ENCODE measurements around the gene KCNH1. TPM values are rescaled to one million over a fixed set of nuclear protein-coding genes. Genes with fewer than 3 reads are reported as not detected.

Gene KCNH1
- total RNA-seq, 1 experiment from 2014 or later = not detected

DNA sequence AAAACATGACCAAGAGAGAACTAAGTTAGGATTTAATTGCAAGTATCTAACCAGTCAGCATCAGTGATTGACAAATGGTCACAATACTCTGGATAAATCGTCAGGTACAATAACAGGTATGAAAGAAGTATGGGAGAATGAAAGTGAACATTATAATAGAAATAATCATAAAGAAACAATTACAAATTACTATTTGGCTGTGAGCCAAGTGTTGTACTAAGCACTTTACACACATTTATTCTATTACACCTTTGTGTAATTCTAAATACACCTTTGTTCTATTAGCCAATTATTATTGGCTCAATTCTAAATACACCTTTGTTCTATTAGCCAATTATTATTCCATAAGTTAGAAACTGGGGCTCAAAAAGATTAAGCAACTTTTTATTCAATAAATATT, 114.7 kb downstream of the KCNH1 start:
- H3K79me2 ChIP-seq (ENCODE audit: insufficient read depth, low read length) = no peaks in the 10 kb centered on the region
- H3K9ac ChIP-seq (ENCODE audit: low read length) = no peak overlapping the region
- H3K4me2 ChIP-seq (ENCODE audit: low read length) = no peak overlapping the region
- ATAC-seq (no peak), DNase-seq (ENCODE audit: low read depth, low spot score) (no peak)
- H3K9me2 ChIP-seq (ENCODE audit: insufficient read depth) = no peaks in the 10 kb centered on the region
- BruUV-seq (replicated peaks) = no TSS peak
- no peaks in the 10 kb centered on the region for H4K20me1 ChIP-seq (ENCODE audit: insufficient read depth)
- no peak for TF ChIP-seq CEBPB (IDR thresholded peaks at IDR 0.05; ENCODE audit: low read depth)
- no peak for TF ChIP-seq SRF (IDR thresholded peaks at IDR 0.05; ENCODE audit: low read depth)
- TF ChIP-seq JUND (IDR thresholded peaks at IDR 0.05) = no peak
- no peak for TF ChIP-seq CBX3 (IDR thresholded peaks at IDR 0.05; ENCODE audit: low read depth)
- no peak for TF ChIP-seq RAD21 (IDR thresholded peaks at IDR 0.05; ENCODE audit: low read depth)
- no peak for TF ChIP-seq EGR1 (IDR thresholded peaks at IDR 0.05; ENCODE audit: low read depth)
- no peak for TF ChIP-seq YY1 (IDR thresholded peaks at IDR 0.05; ENCODE audit: extremely low read depth, insufficient replicate concordance, low read depth, low read length)
- TF ChIP-seq, protein P1, sequence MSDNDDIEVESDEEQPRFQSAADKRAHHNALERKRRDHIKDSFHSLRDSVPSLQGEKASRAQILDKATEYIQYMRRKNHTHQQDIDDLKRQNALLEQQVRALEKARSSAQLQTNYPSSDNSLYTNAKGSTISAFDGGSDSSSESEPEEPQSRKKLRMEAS (IDR thresholded peaks at IDR 0.05) = no peak
- TF ChIP-seq, protein P2, sequence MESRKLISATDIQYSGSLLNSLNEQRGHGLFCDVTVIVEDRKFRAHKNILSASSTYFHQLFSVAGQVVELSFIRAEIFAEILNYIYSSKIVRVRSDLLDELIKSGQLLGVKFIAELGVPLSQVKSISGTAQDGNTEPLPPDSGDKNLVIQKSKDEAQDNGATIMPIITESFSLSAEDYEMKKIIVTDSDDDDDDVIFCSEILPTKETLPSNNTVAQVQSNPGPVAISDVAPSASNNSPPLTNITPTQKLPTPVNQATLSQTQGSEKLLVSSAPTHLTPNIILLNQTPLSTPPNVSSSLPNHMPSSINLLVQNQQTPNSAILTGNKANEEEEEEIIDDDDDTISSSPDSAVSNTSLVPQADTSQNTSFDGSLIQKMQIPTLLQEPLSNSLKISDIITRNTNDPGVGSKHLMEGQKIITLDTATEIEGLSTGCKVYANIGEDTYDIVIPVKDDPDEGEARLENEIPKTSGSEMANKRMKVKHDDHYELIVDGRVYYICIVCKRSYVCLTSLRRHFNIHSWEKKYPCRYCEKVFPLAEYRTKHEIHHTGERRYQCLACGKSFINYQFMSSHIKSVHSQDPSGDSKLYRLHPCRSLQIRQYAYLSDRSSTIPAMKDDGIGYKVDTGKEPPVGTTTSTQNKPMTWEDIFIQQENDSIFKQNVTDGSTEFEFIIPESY (IDR thresholded peaks at IDR 0.05; ENCODE audit: extremely low read depth, insufficient replicate concordance, low read length) = no peak
- no peak for TF ChIP-seq POLR2AphosphoS5 (IDR thresholded peaks at IDR 0.05; ENCODE audit: low read depth, low read length)
- H3K36me3 ChIP-seq (ENCODE audit: control insufficient read depth in 1 of 2, insufficient read depth in 2 of 2, low read length in 2 of 2) = no peaks in the 10 kb centered on the region
- intact Hi-C loops (cut with micrococcal nuclease) = no loop called here
- H2AFZ ChIP-seq (ENCODE audit: low read depth, low read length, poor library complexity, severe bottlenecking) = no peak overlapping the region
- no peak overlapping the region for H3K27ac ChIP-seq (ENCODE audit: low read depth, low read length)
- no peaks in the 10 kb centered on the region for H3K9me3 ChIP-seq (ENCODE audit: control insufficient read depth in 1 of 2, insufficient read depth in 1 of 2, low read depth in 1 of 2, low read length in 2 of 2)
- H3K4me3 ChIP-seq (replicated peaks in 1 of 2; ENCODE audit: low read depth in 1 of 2, low read length in 2 of 2) = no peak overlapping the region
- CTCF ChIA-PET = no interaction called here
- POLR2A ChIA-PET = no interaction called here
- H3K4me1 ChIP-seq (ENCODE audit: control insufficient read depth in 1 of 2, insufficient read depth in 2 of 2, low read length in 2 of 2) = no peaks in the 10 kb centered on the region
- H3K27me3 ChIP-seq (ENCODE audit: insufficient read depth, low read length) = peaks cover 26% of the 10 kb centered on the region
- RAD21 ChIA-PET (ENCODE audit: low non-redundant PET in 1 of 2, low total read pairs in 2 of 2, uncharacterized antibody in 2 of 2, unreplicated experiment in 2 of 2) = no interaction called here

Data from HCT116 (cell line).